Tibial nerve (tissue), 4 donors: ENCODE data around the gene TMEM186.

Source experiments
- EP300 ChIP-seq, 2 donors: sonication (generic); formaldehyde crosslinking; IDR thresholded peaks; one replicate each; pipeline ENCODE4 v1.6.1; 2017; ENCODE audit warnings: antibody characterized with exemption in 2 of 2, mild to moderate bottlenecking in 1 of 2
- POLR2A ChIP-seq, 2 donors: fragments of 450-650 bp; IDR thresholded peaks; one replicate each; pipeline ENCODE4 v1.6.1; 2017; ENCODE audit warnings: antibody characterized with exemption in 2 of 2, mild to moderate bottlenecking in 2 of 2, moderate library complexity in 2 of 2
- TF ChIP-seq, protein P1 (sequence below), 5 experiments: fragments of 200-600 bp in 3 of 5; fragments of 450-650 bp in 2 of 5; sonication (generic) in 3 of 5; IDR thresholded peaks; one replicate each; pipeline ENCODE4 v1.5.1; 2016 to 2019; ENCODE audit warnings: antibody characterized with exemption in 5 of 5, mild to moderate bottlenecking in 3 of 5, moderate library complexity in 2 of 5

- no peak for TF ChIP-seq POLR2A (IDR thresholded peaks at IDR 0.05)
- TF ChIP-seq, protein P1, sequence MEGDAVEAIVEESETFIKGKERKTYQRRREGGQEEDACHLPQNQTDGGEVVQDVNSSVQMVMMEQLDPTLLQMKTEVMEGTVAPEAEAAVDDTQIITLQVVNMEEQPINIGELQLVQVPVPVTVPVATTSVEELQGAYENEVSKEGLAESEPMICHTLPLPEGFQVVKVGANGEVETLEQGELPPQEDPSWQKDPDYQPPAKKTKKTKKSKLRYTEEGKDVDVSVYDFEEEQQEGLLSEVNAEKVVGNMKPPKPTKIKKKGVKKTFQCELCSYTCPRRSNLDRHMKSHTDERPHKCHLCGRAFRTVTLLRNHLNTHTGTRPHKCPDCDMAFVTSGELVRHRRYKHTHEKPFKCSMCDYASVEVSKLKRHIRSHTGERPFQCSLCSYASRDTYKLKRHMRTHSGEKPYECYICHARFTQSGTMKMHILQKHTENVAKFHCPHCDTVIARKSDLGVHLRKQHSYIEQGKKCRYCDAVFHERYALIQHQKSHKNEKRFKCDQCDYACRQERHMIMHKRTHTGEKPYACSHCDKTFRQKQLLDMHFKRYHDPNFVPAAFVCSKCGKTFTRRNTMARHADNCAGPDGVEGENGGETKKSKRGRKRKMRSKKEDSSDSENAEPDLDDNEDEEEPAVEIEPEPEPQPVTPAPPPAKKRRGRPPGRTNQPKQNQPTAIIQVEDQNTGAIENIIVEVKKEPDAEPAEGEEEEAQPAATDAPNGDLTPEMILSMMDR (IDR thresholded peaks at IDR 0.05), result no peak
- no peak for TF ChIP-seq EP300 (IDR thresholded peaks at IDR 0.05)
Observed at GRCh38 chr16:8846401-8846932, 49.0 kb upstream of the TMEM186 start.
